Neural cell (in vitro differentiated cells): ENCODE measurements around the gene TFR2. TPM values are rescaled to one million over a fixed set of nuclear protein-coding genes. Genes with fewer than 3 reads are reported as not detected.

Source experiments
- H2AFZ ChIP-seq: fragments of 200-600, 300-800 bp; sonication (generic), shearing (Covaris generic); 2 replicates; pipeline ENCODE4 v1.6.0; 2014; ENCODE audit warnings: low read depth, mild to moderate bottlenecking, antibody characterized with exemption, low read length, moderate library complexity
- H3F3A ChIP-seq: fragments of 200-600 bp; shearing (Covaris generic); 2 replicates; pipeline ENCODE4 v1.6.1; 2016; ENCODE audit warnings: mild to moderate bottlenecking, moderate library complexity, mixed read lengths, antibody characterized with exemption, low read length; ENCODE audit not compliant: insufficient read depth, poor library complexity, severe bottlenecking
- H3K27ac ChIP-seq: fragments of 200-600, 300-800 bp; sonication (generic), shearing (Covaris generic); 2 replicates; pipeline ENCODE4 v1.5.1; 2014; ENCODE audit warnings: mild to moderate bottlenecking, low read length, moderate library complexity
- H3K27me3 ChIP-seq: fragments of 300-800, 200-600 bp; sonication (generic), shearing (Covaris generic); 2 replicates; pipeline ENCODE4 v1.6.0; 2014; ENCODE audit warnings: mild to moderate bottlenecking, low read depth, low read length, moderate library complexity; ENCODE audit not compliant: insufficient read depth
- H3K36me3 ChIP-seq: fragments of 300-800, 200-600 bp; sonication (generic), shearing (Covaris generic); 2 replicates; pipeline ENCODE4 v1.5.1; 2014; ENCODE audit warnings: mild to moderate bottlenecking, antibody characterized with exemption, low read length, moderate library complexity; ENCODE audit not compliant: insufficient read depth
- H3K4me2 ChIP-seq: fragments of 300-800, 200-600 bp; sonication (generic), shearing (Covaris generic); 2 replicates; pipeline ENCODE4 v1.6.0; 2014; ENCODE audit warnings: mild to moderate bottlenecking, low read length
- H3K4me3 ChIP-seq: fragments of 300-800, 200-600 bp; sonication (generic), shearing (Covaris generic); 2 replicates; pipeline ENCODE4 v1.5.1; 2014; ENCODE audit warnings: mild to moderate bottlenecking, low read length, moderate library complexity
- H3K79me2 ChIP-seq: fragments of 200-600 bp; shearing (Covaris generic); replicated peaks from 2 replicates; pipeline ENCODE4 v1.6.0; 2014; ENCODE audit warnings: mild to moderate bottlenecking, low read length, moderate library complexity; ENCODE audit not compliant: insufficient read depth
- H3K9ac ChIP-seq: fragments of 300-800, 200-600 bp; sonication (generic), shearing (Covaris generic); 2 replicates; pipeline ENCODE4 v1.6.1; 2016; ENCODE audit warnings: mild to moderate bottlenecking, low read length, mixed read lengths
- H3K9me2 ChIP-seq: fragments of 200-600 bp; shearing (Covaris generic); 2 replicates; pipeline ENCODE4 v1.6.1; 2016; ENCODE audit warnings: mild to moderate bottlenecking, low read length, mixed read lengths; ENCODE audit not compliant: insufficient read depth
- H3K9me3 ChIP-seq: fragments of 200-600, 300-800 bp; sonication (generic), shearing (Covaris generic); 2 replicates; pipeline ENCODE4 v1.6.1; 2016; ENCODE audit warnings: mild to moderate bottlenecking, mixed run types, low read length, moderate library complexity, mixed read lengths
- H4K20me1 ChIP-seq: fragments of 200-600 bp; shearing (Covaris generic); 2 replicates; pipeline ENCODE4 v1.6.1; 2016; ENCODE audit warnings: mild to moderate bottlenecking, mixed run types; ENCODE audit not compliant: insufficient read depth
- EP300 ChIP-seq: fragments of 450-650 bp; conservative IDR thresholded peaks from 2 replicates; pipeline ENCODE4 v1.6.1; 2014; ENCODE audit warnings: antibody characterized with exemption, mild to moderate bottlenecking, moderate library complexity; ENCODE audit not compliant: poor library complexity, severe bottlenecking
- EZH2 ChIP-seq: fragments of 200-600, 300-800 bp; shearing (Covaris generic), sonication (generic); IDR thresholded peaks from 2 replicates; pipeline ENCODE4 v1.6.1; 2014; ENCODE audit warnings: antibody characterized with exemption, low read length, borderline replicate concordance, mild to moderate bottlenecking; ENCODE audit not compliant: insufficient read depth, poor library complexity, severe bottlenecking
- MXI1 ChIP-seq: fragments of 450-650 bp; conservative IDR thresholded peaks from 2 replicates; pipeline ENCODE4 v1.6.1; 2014; ENCODE audit warnings: antibody characterized with exemption, mild to moderate bottlenecking; ENCODE audit not compliant: poor library complexity, severe bottlenecking
- POLR2AphosphoS5 ChIP-seq: IDR thresholded peaks from 2 replicates; pipeline ENCODE4 v1.6.1; 2012
- RAD21 ChIP-seq: fragments of 450-650 bp; conservative IDR thresholded peaks from 2 replicates; pipeline ENCODE4 v1.6.1; 2014; ENCODE audit warnings: antibody characterized with exemption, mild to moderate bottlenecking, moderate library complexity
- SMC3 ChIP-seq: fragments of 450-650 bp; conservative IDR thresholded peaks from 2 replicates; pipeline ENCODE4 v1.6.1; 2014; ENCODE audit warnings: antibody characterized with exemption, mild to moderate bottlenecking, moderate library complexity; ENCODE audit not compliant: poor library complexity
- TAF1 ChIP-seq: IDR thresholded peaks from 2 replicates; pipeline ENCODE4 v1.6.1; 2012; ENCODE audit warnings: low read depth
- polyA plus RNA-seq: library from polyadenylated mRNA; depleted of rRNA; stranded (reverse); fragments of >200 nt; gene quantifications from 2 replicates; pipeline ENCODE4 v1.2.3, GENCODE V29; 2014
- TF ChIP-seq, protein P1 (sequence below): fragments of 450-650 bp; IDR thresholded peaks from 2 replicates; pipeline ENCODE4 v1.5.1; 2014; ENCODE audit warnings: antibody characterized with exemption, mild to moderate bottlenecking, moderate library complexity; ENCODE audit not compliant: poor library complexity, severe bottlenecking
- TF ChIP-seq, protein P2 (sequence below): IDR thresholded peaks from 2 replicates; pipeline ENCODE4 v1.6.1; 2012; ENCODE audit warnings: borderline replicate concordance

The TFR2 gene
- polyA plus RNA-seq, 1 donor from 2014 or later = 21.0 TPM

DNA sequence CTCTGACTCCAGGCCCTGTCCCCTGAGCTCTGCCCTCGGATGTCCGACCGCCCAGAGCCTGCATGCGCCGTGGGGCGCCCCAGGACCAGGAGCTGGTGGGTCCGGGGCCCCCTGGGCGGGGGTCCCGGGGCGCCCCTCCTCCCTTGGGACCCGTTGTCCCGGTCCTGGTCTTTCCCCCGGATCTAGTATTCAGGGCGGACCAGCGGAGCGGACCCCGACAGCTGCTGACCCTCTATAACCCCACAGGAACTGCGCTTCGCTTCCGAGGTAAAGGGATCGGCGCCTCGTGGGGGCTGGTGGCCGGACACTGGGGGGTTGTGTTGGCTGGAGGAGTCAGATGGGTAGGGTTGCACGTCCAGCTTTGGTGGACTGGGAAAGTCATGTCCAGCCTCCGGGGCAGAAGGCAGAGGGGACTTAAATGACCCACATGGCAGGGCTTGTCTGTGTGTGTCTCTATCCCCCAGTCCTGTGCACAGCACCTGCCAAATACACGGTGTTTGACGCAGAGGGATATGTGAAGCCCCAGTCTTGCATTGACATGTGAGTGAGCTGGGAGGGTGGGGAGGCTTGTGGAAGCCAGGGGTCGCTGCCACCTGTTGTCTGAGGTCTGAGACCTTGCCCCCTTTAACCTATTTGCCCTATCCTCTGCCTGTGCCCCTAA lies 28.5 kb downstream of the TFR2 start:
- Histone ChIP-seq H3K4me3 (peak overlapping the region; percentile 96), H4K20me1 (no peaks in the 10 kb centered on the region), H2AFZ (peak overlapping the region; percentile 79), H3K9me2 (no peaks in the 10 kb centered on the region), H3K27ac (peak overlapping the region; percentile 95), H3K27me3 (no peaks in the 10 kb centered on the region), H3K4me2 (peak overlapping the region; percentile 72), H3K9me3 (no peaks in the 10 kb centered on the region), H3F3A (no peaks in the 10 kb centered on the region), H3K79me2 (peaks cover 4% of the 10 kb centered on the region), H3K9ac (peak overlapping the region; percentile 89), H3K36me3 (no peaks in the 10 kb centered on the region)
- TF ChIP-seq SMC3 = no peak
- TF ChIP-seq EP300 = no peak
- TF ChIP-seq, protein P1, sequence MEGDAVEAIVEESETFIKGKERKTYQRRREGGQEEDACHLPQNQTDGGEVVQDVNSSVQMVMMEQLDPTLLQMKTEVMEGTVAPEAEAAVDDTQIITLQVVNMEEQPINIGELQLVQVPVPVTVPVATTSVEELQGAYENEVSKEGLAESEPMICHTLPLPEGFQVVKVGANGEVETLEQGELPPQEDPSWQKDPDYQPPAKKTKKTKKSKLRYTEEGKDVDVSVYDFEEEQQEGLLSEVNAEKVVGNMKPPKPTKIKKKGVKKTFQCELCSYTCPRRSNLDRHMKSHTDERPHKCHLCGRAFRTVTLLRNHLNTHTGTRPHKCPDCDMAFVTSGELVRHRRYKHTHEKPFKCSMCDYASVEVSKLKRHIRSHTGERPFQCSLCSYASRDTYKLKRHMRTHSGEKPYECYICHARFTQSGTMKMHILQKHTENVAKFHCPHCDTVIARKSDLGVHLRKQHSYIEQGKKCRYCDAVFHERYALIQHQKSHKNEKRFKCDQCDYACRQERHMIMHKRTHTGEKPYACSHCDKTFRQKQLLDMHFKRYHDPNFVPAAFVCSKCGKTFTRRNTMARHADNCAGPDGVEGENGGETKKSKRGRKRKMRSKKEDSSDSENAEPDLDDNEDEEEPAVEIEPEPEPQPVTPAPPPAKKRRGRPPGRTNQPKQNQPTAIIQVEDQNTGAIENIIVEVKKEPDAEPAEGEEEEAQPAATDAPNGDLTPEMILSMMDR = no peak
- no peak for TF ChIP-seq EZH2
- no peak for TF ChIP-seq RAD21
- no peak for TF ChIP-seq TAF1
- TF ChIP-seq MXI1 = peak; percentile 35
- TF ChIP-seq, protein P2, sequence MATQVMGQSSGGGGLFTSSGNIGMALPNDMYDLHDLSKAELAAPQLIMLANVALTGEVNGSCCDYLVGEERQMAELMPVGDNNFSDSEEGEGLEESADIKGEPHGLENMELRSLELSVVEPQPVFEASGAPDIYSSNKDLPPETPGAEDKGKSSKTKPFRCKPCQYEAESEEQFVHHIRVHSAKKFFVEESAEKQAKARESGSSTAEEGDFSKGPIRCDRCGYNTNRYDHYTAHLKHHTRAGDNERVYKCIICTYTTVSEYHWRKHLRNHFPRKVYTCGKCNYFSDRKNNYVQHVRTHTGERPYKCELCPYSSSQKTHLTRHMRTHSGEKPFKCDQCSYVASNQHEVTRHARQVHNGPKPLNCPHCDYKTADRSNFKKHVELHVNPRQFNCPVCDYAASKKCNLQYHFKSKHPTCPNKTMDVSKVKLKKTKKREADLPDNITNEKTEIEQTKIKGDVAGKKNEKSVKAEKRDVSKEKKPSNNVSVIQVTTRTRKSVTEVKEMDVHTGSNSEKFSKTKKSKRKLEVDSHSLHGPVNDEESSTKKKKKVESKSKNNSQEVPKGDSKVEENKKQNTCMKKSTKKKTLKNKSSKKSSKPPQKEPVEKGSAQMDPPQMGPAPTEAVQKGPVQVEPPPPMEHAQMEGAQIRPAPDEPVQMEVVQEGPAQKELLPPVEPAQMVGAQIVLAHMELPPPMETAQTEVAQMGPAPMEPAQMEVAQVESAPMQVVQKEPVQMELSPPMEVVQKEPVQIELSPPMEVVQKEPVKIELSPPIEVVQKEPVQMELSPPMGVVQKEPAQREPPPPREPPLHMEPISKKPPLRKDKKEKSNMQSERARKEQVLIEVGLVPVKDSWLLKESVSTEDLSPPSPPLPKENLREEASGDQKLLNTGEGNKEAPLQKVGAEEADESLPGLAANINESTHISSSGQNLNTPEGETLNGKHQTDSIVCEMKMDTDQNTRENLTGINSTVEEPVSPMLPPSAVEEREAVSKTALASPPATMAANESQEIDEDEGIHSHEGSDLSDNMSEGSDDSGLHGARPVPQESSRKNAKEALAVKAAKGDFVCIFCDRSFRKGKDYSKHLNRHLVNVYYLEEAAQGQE = no peak

DNA sequence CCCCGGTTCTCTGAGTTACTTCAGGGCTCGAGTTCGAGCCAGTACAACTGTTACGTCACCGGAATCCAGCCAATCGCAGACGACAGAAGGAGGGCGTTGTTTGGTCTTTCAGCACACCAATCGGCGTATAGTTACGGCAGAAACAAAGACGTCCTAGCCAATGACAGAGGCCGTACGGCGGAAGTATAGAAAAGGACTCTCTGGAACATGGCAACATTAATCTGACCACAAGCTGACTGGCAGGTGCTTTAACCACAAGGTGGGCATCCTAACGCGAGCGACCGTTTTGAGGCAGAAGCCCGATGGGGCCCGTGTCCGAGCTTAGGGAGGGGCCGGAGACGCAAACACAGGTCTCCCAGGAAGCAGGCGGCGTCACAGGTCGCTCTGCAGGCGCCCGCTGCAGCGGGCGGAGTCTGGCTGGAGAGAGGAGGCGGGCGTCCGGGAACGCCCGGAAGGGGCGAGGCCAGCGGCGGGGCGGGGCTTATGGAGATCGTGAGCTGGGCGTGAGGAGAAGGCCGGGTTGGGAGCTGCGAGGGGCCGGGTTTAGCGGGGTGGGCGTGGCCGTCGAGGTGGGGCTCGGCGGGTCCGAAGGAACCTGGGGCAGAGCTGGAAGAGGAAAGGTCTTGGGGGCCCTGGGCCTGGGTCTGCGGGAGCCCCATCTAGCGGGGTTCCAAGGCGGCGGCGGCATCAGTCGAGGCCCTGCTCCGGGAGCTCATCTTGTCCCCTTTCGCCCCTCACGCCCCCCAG lies 29.2 kb downstream of the TFR2 start, which contains the start of gene MOSPD3:
MOSPD3 (plus strand) TSS at position 558 of the 747 bp plus-strand sequence. CDS start 252 bp downstream, outside the sequence.
- Histone ChIP-seq H2AFZ (peak within 1 kb of the TSS; percentile 79), H3K9ac (peak within 1 kb of the TSS; percentile 89), H3K9me2 (no peaks in the 10 kb centered on the region), H3K9me3 (no peaks in the 10 kb centered on the region), H3K27me3 (no peaks in the 10 kb centered on the region), H3K4me2 (peak within 1 kb of the TSS; percentile 72), H3K27ac (peak within 1 kb of the TSS; percentile 95), H3K36me3 (no peaks in the 10 kb centered on the region), H3F3A (no peaks in the 10 kb centered on the region), H3K79me2 (peaks cover 4% of the 10 kb centered on the region), H4K20me1 (no peaks in the 10 kb centered on the region), H3K4me3 (peak within 1 kb of the TSS; percentile 96)
- TF ChIP-seq EP300 (peak; percentile 71), EZH2 (no peak), MXI1 (peak; percentile 76), RAD21 (peak; percentile 16), TAF1 (peak; percentile 56), SMC3 (peak; percentile 24), POLR2AphosphoS5 (peak; percentile 67)
- TF ChIP-seq, protein P1 = no peak
- TF ChIP-seq, protein P2 = peak; percentile 42
